LHCN-M2 (cell line): ENCODE data around the gene LMNA. TPM values are rescaled to one million over a fixed set of nuclear protein-coding genes. Genes with fewer than 3 reads are reported as not detected.
A peak's percentile ranks its signal among the peaks of the same experiment; 100 is the strongest.
"Not testable (repeated sequence)": the region's sequence is repeated elsewhere in the genome, so short reads cannot be mapped to it uniquely, and the experiment has no call there.

Experiments used
- DNase-seq: peaks from one replicate; pipeline ENCODE4 v3.0.0-alpha.2; 2012; ENCODE audit warnings: low read depth
- total RNA-seq: library from RNA; depleted of rRNA; stranded (reverse); fragments of >200 nt; gene quantifications from 2 replicates; pipeline ENCODE4 v1.2.3, GENCODE V29; 2014; rRNA removed

Gene LMNA
- total RNA-seq, 1 experiment from 2014 or later, result 1,371 TPM

- DNase-seq, result peak; percentile 65
These were observed 46.2 kb downstream of the LMNA start for GRCh38 chr1:156160743-156161171.

DNA sequence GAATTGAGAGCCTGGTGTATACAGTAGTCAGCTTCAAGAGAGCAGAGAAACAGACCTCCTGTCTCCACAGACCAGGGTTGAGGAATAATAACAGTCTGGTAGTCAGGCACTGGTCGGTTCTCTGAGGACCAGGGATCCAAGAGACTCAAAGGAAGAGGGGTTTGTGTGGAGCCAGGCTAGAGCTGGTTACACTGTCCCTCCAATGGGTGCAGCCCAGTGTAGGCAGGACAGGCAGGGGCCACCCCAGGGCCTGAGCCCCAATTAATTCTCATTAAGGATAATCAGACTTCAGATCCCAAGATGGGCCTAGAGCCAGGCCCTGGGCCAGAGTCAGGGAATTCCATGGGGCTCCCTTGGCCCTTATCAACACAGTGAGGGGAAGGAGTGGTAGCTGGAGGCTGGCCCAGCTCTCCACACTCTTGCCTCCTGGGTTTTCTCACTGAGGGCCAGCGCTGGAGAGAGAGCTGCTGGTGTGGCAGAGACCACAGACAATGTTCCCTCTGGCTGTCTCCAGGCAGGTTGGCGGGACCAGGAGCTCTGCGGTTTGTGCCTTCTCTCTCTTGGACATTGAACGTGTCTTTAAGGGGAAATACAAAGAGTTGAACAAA, 48.0 kb downstream of the LMNA start:
- DNase-seq, result no peak

DNA sequence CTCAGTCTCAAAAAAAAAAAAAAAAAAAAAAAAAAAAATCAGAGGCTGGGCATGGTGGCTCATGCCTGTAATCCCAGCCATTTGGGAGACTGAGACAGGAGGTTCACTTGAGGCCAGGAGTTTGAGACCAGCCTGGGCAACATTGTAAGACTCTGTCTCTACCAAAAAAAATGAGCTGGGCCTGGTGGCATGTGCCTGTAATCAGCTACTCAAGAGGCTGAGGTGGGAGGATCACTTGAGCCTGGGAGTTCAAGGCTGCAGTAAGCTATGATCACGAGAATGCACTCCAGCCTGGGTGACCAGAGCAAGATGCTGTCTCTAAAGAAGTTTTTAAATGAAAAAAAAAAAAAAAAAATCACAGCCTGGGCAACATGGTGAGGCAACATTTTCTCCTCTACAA, 49.2 kb downstream of the LMNA start:
- no peak for DNase-seq

GRCh38 chr1:156164125-156164831, 49.8 kb downstream of the LMNA start:
- no peak for DNase-seq

DNA sequence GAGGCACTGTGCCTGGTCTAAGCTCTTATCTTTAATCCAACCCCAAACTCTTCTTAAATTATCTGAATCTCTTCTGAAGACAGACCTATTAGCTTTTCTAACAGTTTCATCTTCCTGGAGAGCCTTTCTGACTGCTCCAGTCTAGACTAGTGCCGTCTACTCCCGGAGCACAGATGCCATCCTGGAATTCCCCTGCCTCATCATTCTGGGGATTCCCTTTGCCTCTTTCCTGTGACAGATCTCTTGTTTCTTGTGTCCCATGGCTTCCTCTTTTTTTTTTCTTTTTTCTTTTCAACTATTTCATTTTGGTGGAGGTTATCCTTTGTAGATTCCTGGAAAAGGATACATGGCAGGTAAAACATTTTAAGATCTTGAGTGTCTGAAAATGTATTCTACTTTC, 50.6 kb downstream of the LMNA start:
- DNase-seq, result no peak

DNA sequence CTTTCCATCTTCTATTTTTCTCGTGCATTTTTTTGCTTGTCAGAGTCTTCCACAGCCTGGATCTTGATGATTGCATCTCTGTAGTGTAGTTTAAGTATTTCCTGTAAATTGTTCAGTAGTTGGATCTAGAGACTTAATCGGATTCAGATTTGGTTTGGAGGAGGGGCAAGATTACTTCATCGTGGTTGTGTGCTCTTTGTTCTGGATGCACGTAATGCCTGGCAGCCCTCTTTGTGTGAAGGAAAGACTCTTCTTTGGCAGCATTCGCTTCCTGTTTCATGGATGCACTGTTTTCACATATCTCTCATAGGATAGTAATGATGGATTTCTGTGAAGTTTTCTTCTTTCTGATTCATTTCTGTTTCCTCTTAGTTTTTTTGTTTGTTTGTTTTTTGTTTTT, 53.0 kb downstream of the LMNA start:
- no peak for DNase-seq

GRCh38 chr1:156172696-156173470, 58.4 kb downstream of the LMNA start:
- DNase-seq, result no peak

- no peak for DNase-seq
These were observed 62.2 kb downstream of the LMNA start for GRCh38 chr1:156176610-156177210.

DNA sequence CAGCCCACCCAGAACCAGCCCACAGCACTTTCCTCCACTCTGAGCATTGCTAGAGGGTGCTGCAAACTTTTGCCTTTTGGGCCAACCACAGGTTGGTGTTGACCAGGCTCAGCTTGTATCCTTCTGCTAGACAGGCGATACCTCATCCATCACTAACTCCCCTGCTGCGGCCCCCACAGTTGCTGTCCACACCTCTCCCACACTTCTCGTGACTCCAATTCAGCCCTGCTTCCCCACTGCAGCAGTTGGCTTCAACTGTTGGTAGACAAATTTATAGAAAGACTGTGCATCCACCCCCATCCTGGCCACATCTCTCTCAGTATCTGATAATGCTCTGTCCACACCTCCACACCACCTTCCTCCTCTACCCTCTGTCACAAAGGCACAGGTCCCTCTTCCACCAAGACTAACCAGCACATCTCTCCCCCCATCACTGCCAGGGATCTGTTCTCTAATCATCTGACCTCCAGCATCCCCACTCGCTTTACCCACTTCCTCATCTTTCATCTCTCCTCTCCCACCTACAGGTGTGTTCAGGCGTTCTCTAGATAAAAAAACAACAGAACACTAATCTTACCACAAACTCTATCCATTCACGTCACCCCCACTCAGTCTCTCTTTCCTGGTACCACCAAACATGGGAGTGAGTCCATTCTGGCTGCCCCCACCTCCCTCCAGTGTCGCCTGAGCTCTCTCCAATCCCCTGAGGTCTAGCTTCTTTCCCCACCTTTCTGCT, 63.6 kb downstream of the LMNA start:
- DNase-seq, result no peak

DNA sequence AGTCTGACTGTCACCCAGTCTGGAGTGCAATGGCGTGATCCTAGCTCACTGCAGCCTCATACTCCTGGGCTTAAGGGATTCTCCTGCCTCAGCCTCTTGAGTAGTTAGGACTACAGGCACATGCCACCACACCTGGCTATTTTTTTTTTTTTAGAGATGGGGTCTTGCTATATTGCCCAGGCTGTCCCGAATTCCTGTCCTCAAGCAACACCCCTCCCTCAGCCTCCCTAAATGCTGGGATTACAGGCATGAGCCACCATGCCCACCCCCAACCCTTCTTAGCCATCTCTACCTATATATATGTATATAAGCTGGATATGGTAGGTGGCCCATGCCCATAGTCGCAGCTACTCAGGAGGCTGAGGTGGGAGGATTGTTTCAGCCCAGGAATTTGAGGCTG, 66.0 kb downstream of the LMNA start:
- DNase-seq, result no peak

- not testable (repeated sequence) for DNase-seq
These were observed 66.9 kb downstream of the LMNA start for GRCh38 chr1:156181391-156181924.

DNA sequence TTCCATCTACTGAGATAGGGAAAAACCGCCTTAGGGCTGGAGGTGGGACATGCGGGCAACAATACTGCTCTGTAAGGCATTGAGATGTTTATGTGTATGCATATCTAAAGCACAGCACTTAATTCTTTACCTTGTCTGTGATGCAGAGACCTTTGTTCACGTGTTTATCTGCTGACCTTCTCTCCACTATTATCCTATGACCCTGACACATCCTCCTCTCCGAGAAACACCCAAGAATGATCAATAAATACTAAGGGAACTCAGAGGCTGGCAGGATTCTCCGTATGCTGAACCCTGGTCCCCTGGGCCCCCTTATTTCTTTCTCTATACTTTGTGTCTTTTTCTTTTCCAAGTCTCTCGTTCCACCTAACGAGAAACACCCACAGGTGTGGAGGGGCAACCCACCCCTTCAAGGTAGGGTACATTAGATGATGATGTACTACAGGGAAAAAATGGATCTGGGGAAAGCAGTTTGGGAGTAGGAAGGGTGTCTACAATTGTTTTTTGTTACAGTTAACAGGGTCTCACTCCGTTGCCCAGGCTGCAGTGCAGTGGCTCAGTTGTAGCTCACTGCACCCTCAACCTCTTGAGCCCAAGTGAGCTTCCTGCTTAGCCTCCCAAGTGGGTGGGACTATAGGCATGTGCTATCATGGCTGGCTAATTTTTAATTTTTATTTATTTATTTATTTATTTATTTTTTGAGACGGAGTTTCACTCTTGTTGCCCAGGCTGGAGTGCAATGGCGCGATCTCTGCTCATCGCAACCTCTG, 67.7 kb downstream of the LMNA start:
- DNase-seq, result not testable (repeated sequence)

DNA sequence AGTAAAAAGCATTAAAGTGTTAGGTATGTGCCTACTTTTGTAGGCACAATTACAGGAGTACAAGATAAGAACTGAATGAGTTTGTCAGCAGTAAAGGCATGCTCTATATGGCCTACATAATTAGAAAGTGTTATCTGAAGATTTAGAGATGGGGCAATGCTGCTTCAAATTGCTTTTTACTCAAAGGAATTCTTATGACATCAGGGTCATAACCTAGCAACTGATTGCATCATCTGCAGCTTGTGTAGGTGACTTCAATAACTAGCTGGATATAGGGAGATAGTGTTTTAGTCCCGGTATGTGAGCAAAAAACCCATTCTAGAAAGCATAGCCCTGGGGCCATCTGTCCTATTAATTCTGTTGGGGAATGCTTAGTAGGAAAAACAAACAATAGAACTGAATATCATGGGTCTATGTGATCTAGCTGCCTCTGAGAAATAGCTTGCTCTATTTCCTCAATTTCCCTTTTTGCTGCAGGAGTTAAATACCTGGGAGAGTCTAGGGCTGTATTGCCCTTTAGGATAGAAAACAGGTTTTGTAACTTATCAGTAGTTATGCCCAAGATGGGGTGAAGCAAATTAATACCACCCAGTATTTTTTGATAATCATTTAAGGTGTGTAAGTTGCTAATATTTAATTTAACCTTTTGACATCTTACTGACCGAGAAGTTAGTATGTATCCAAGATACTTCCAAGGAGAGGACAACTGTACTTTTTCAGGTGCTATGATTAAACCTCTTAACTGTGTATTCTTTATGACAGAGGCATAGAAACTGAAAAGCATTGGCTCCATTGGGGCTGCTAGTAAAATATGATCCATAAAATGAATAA, 72.1 kb downstream of the LMNA start:
- DNase-seq, result not testable (repeated sequence)

Other genes with a start within 250 kb of the LMNA start
- gene RIT1, start 203.4 kb upstream of the LMNA start, total RNA-seq, result 23.1 and 32.9 TPM in 2 replicates
- 29.6 and 30.3 TPM in 2 replicates for gene KHDC4, start 180.3 kb upstream of the LMNA start, total RNA-seq
- gene RXFP4, start 173.1 kb upstream of the LMNA start, total RNA-seq, result not detected in 2 replicates
- gene ARHGEF2, start 136.2 kb upstream of the LMNA start, total RNA-seq, result 228 and 262 TPM in 2 replicates
- 229 and 351 TPM in 2 replicates for gene SSR2, start 93.8 kb upstream of the LMNA start, total RNA-seq
- gene UBQLN4, start 60.9 kb upstream of the LMNA start, total RNA-seq, result 34.1 and 37.7 TPM in 2 replicates
- gene LAMTOR2, start 59.9 kb upstream of the LMNA start, total RNA-seq, result 67.3 and 70.9 TPM in 2 replicates
- not detected in 2 replicates for gene RAB25, start 53.6 kb upstream of the LMNA start, total RNA-seq
- 4.9 and 5.8 TPM in 2 replicates for gene MEX3A, start 32.2 kb upstream of the LMNA start, total RNA-seq
- gene SEMA4A, start 38.9 kb downstream of the LMNA start, total RNA-seq, result 0.40 and 0.64 TPM in 2 replicates
- 11.2 and 15.6 TPM in 2 replicates for gene SLC25A44, start 79.4 kb downstream of the LMNA start, total RNA-seq
- gene PMF1, start 98.3 kb downstream of the LMNA start, total RNA-seq, result 67.2 and 70.1 TPM in 2 replicates
- 2.0 and 4.3 TPM in 2 replicates for gene BGLAP, start 127.5 kb downstream of the LMNA start, total RNA-seq
- gene PAQR6, start 133.3 kb downstream of the LMNA start, total RNA-seq, result 0.83 and 1.8 TPM in 2 replicates
- 66.1 and 74.9 TPM in 2 replicates for gene SMG5, start 168.1 kb downstream of the LMNA start, total RNA-seq
- 2.9 and 3.2 TPM in 2 replicates for gene TMEM79, start 169.6 kb downstream of the LMNA start, total RNA-seq
- 42.2 and 45.6 TPM in 2 replicates for gene GLMP, start 181.0 kb downstream of the LMNA start, total RNA-seq
- gene VHLL, start 184.6 kb downstream of the LMNA start, total RNA-seq, result not detected in 2 replicates
- 341 and 346 TPM in 2 replicates for gene CCT3, start 223.6 kb downstream of the LMNA start, total RNA-seq
- not detected in 2 replicates for gene TSACC, start 223.8 kb downstream of the LMNA start, total RNA-seq